Colonic mucosa (tissue), 4 donors: ENCODE measurements around the gene ADAM22. TPM values are rescaled to one million over a fixed set of nuclear protein-coding genes. Genes with fewer than 3 reads are reported as not detected.

Experiments
- DNase-seq: peaks from one replicate; pipeline ENCODE4 v3.0.0-alpha.2; 2020
- H3K27ac ChIP-seq: fragments of 200-600 bp; one replicate; pipeline ENCODE4 v1.8.0; 2021
- H3K27me3 ChIP-seq: fragments of 200-600 bp; one replicate; pipeline ENCODE4 v1.8.0; 2021
- H3K36me3 ChIP-seq: fragments of 200-600 bp; one replicate; pipeline ENCODE4 v1.8.0; 2021
- H3K4me1 ChIP-seq: fragments of 200-600 bp; one replicate; pipeline ENCODE4 v1.8.0; 2021; ENCODE audit warnings: mild to moderate bottlenecking
- H3K4me3 ChIP-seq: fragments of 200-600 bp; one replicate; pipeline ENCODE4 v1.8.0; 2021
- H3K9ac ChIP-seq, 2 donors: one replicate each; pipeline ENCODE4 v1.7.0; 2013; ENCODE audit warnings: control low read depth in 2 of 2, low read depth in 2 of 2, low read length in 2 of 2
- H3K9me3 ChIP-seq: fragments of 200-600 bp; one replicate; pipeline ENCODE4 v1.8.0; 2021
- intact Hi-C: fragments of 100-400 bp; cut with DNase I; formaldehyde crosslinking; loops from one replicate; pipeline ENCODE4 v1.14.1; 2022
- total RNA-seq, 2 donors: library from RNA; stranded (reverse); fragmentation: NEBNext Ultra II Directional in 1 of 2; extraction: Animal tissue kit (Norgen Biotek cat#: 25700) in 1 of 2; gene quantifications; one replicate each; pipeline ENCODE4 v1.2.1, GENCODE V29; 2021
- TF ChIP-seq, protein P1 (sequence below): fragments of 200-600 bp; IDR thresholded peaks from one replicate; pipeline ENCODE4 v1.8.0; 2022; ENCODE audit warnings: antibody characterized with exemption, mild to moderate bottlenecking
- donor health status: healthy.
- donor health status: DM: no; HTN: no; CAD: no.
- donor health status: DM: no; HTN: no; CAD: no.

Gene ADAM22
- total RNA-seq, 2 donors from 2014 or later: 2.6 to 2.8 TPM

DNA sequence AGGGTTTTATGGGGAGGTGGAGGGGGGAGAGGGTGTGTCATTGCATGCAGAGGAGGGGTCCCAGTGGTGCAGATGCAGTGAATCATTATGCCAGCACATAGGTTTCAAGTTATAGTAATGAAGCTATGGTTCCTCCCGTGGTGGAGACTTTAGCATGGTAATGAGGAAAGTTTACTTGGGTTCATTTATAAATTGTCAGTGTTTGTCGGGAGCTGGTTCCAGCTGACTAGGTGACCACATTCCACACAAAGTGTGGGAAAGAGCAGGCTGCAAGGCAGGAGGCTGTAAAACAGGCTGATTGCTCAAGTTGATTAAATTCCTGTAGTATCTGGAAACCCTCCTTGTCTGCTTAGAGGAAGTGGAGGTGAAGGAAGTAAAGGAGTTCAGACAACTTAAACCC is 206.9 kb downstream of the ADAM22 start:
- TF ChIP-seq, protein P1, sequence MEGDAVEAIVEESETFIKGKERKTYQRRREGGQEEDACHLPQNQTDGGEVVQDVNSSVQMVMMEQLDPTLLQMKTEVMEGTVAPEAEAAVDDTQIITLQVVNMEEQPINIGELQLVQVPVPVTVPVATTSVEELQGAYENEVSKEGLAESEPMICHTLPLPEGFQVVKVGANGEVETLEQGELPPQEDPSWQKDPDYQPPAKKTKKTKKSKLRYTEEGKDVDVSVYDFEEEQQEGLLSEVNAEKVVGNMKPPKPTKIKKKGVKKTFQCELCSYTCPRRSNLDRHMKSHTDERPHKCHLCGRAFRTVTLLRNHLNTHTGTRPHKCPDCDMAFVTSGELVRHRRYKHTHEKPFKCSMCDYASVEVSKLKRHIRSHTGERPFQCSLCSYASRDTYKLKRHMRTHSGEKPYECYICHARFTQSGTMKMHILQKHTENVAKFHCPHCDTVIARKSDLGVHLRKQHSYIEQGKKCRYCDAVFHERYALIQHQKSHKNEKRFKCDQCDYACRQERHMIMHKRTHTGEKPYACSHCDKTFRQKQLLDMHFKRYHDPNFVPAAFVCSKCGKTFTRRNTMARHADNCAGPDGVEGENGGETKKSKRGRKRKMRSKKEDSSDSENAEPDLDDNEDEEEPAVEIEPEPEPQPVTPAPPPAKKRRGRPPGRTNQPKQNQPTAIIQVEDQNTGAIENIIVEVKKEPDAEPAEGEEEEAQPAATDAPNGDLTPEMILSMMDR: no peak
- Histone ChIP-seq H3K36me3 (no peaks in the 10 kb centered on the region), H3K9ac (no peak overlapping the region), H3K4me3 (no peak overlapping the region), H3K27ac (no peak overlapping the region), H3K27me3 (no peaks in the 10 kb centered on the region), H3K4me1 (no peaks in the 10 kb centered on the region), H3K9me3 (no peaks in the 10 kb centered on the region)
- DNase-seq: no peak
- intact Hi-C loops: no loop called here

DNA sequence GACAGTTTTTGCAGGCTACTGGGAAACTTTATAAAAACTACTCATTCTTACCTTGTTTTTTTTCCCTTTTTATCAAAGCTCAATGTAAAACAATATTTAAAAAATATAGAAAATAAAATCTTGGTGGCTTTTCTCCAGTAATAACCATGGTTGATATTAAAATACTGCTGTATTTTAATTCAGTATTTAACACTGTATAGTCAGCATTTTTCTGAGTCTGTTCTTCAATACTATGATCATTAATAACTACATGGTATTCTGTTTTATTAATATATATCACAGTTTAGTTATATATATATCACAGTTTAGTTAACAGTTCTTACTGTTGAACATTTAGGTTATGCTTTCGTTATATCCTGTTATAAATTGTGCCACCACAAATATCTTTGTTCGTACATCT is 207.4 kb downstream of the ADAM22 start:
- DNase-seq: no peak
- Histone ChIP-seq H3K27ac (no peak overlapping the region), H3K27me3 (no peaks in the 10 kb centered on the region), H3K36me3 (no peaks in the 10 kb centered on the region), H3K9ac (no peak overlapping the region), H3K4me1 (no peaks in the 10 kb centered on the region), H3K9me3 (no peaks in the 10 kb centered on the region), H3K4me3 (no peak overlapping the region)
- intact Hi-C loops: no loop called here
- TF ChIP-seq, protein P1: no peak

DNA sequence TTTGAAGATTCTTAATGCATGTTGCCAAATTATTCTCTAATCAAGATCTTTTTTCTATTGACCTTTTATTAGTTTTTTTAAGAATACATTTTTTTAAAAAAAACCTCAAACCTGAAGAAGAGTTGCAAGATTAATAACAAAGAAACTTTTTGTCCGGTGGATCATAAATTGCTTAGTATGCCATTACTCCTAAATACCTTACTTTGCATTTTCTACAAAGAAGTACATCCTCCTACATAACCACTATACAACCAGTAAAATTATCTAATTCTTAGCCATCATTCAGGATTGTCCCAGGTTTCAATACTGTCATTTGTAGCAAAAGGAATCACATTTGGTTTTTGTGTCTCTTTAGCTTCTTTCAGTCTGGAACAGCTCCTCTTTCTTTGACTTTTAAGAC is 207.9 kb downstream of the ADAM22 start:
- no peak overlapping the region for H3K27ac ChIP-seq
- no peaks in the 10 kb centered on the region for H3K9me3 ChIP-seq
- H3K4me3 ChIP-seq: no peak overlapping the region
- DNase-seq: no peak
- TF ChIP-seq, protein P1: no peak
- intact Hi-C loops: no loop called here
- no peaks in the 10 kb centered on the region for H3K27me3 ChIP-seq
- no peak overlapping the region for H3K9ac ChIP-seq
- no peaks in the 10 kb centered on the region for H3K4me1 ChIP-seq
- no peaks in the 10 kb centered on the region for H3K36me3 ChIP-seq

DNA sequence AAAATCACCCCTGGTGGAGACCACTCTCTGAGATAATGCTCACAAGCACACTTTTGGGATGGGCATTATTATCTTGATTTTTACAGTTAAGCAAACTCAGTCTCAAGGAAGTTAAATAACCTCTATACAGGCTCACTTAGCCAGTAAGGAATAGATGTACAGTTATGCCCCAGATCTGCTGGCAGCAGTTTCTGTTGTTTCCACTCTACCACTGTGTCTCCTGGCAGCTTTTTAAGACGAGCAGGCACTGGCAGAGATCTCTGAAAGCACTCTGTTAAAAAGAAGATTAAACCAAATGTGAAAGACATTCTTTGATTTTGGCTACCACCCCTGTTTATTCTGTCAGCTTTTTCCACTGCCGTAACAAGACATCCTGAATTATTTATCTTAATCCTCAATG is 212.6 kb downstream of the ADAM22 start:
- no peaks in the 10 kb centered on the region for H3K9me3 ChIP-seq
- H3K36me3 ChIP-seq: no peaks in the 10 kb centered on the region
- TF ChIP-seq, protein P1: no peak
- no peak overlapping the region for H3K9ac ChIP-seq
- DNase-seq: no peak
- no peak overlapping the region for H3K4me3 ChIP-seq
- H3K27me3 ChIP-seq: no peaks in the 10 kb centered on the region
- H3K4me1 ChIP-seq: no peaks in the 10 kb centered on the region
- no peak overlapping the region for H3K27ac ChIP-seq
- intact Hi-C loops: no loop called here

DNA sequence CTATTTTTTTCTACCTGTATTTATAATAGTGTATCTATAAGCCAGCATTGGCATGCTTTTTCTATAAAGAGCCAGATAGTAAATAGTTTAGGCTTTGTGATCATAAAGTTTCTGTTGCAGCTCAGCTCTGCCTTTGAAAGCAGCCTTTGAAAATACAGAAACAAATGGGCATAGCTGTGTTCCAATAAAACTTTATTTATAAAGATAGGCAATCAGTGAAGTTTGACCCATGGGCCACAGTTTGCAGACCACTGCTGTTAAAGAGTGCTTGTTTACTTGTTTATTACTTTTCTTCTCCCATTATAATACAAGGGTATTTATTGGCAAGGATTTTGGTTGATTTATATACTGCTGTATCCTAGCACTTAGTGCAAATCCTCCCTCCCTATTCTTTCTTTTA is 213.3 kb downstream of the ADAM22 start:
- no peak for DNase-seq
- Histone ChIP-seq H3K9me3 (no peaks in the 10 kb centered on the region), H3K9ac (no peak overlapping the region), H3K27me3 (no peaks in the 10 kb centered on the region), H3K4me1 (no peaks in the 10 kb centered on the region), H3K27ac (no peak overlapping the region), H3K36me3 (no peaks in the 10 kb centered on the region), H3K4me3 (no peak overlapping the region)
- intact Hi-C loops: no loop called here
- TF ChIP-seq, protein P1: no peak

DNA sequence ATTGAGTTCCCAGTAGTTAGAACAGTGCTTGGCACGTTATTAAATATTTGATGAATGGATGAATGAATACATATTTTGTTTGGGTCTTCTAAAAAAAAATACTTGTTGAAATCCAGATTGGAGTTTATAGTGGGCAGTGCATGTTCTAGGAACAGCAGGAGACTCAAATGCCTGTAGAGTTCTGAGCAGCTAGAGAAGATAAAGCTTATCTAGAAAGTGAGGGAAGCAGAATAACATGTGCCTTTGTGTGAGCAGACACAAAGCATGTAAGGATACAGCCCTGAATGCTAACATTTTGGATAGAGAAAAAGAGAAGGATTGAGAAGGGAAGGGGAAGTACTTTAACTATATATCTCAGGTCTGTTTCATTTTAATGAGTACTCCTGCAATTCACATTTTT is 213.9 kb downstream of the ADAM22 start:
- H3K4me1 ChIP-seq: no peaks in the 10 kb centered on the region
- DNase-seq: no peak
- intact Hi-C loops: no loop called here
- no peak overlapping the region for H3K27ac ChIP-seq
- TF ChIP-seq, protein P1: no peak
- no peaks in the 10 kb centered on the region for H3K9me3 ChIP-seq
- no peak overlapping the region for H3K4me3 ChIP-seq
- no peaks in the 10 kb centered on the region for H3K27me3 ChIP-seq
- H3K36me3 ChIP-seq: no peaks in the 10 kb centered on the region
- H3K9ac ChIP-seq: no peak overlapping the region
